Ammon's horn (tissue), 1 donor: ENCODE measurements around the gene MARCHF9.
"Not testable (repeated sequence)": the region's sequence is repeated elsewhere in the genome, so short reads cannot be mapped to it uniquely, and the experiment has no call there.

Experiments
- DNase-seq: peaks from one replicate; pipeline ENCODE4 v3.0.0-alpha.2; 2016; ENCODE audit warnings: low spot score

MARCHF9 gene

GRCh38 chr12:57771236-57771872 lies 16.5 kb downstream of the MARCHF9 start:
- DNase-seq = peak; percentile 83

GRCh38 chr12:57771873-57772428 lies 17.0 kb downstream of the MARCHF9 start, which contains the start of gene METTL1:
METTL1 (minus strand) TSS chr12:57772105; CDS start chr12:57772083, 22 bp downstream.
- DNase-seq = peak; percentile 98

GRCh38 chr12:57772429-57773322 lies 17.8 kb downstream of the MARCHF9 start, which contains the start of gene EEF1AKMT3:
EEF1AKMT3 (plus strand) TSS chr12:57772614; CDS start chr12:57772725, 111 bp downstream.
- DNase-seq = peak; percentile 55

GRCh38 chr12:57774634-57775033 lies 19.7 kb downstream of the MARCHF9 start:
- not testable (repeated sequence) for DNase-seq

GRCh38 chr12:57775044-57775443 lies 20.1 kb downstream of the MARCHF9 start:
- no peak for DNase-seq

GRCh38 chr12:57775563-57776246 lies 20.8 kb downstream of the MARCHF9 start:
- no peak for DNase-seq

GRCh38 chr12:57776247-57776587 lies 21.3 kb downstream of the MARCHF9 start:
- no peak for DNase-seq

GRCh38 chr12:57777367-57777766 lies 22.5 kb downstream of the MARCHF9 start:
- no peak for DNase-seq

- no peak for DNase-seq
Observed at GRCh38 chr12:57777911-57778310, 23.0 kb downstream of the MARCHF9 start.

GRCh38 chr12:57779736-57780135 lies 24.8 kb downstream of the MARCHF9 start:
- DNase-seq = no peak

- no peak for DNase-seq
Observed at GRCh38 chr12:57780284-57780897, 25.5 kb downstream of the MARCHF9 start.

GRCh38 chr12:57781244-57781643 lies 26.3 kb downstream of the MARCHF9 start:
- no peak for DNase-seq

- no peak for DNase-seq
Observed at GRCh38 chr12:57781801-57782200, 26.9 kb downstream of the MARCHF9 start.

GRCh38 chr12:57782243-57782607 lies 27.3 kb downstream of the MARCHF9 start:
- no peak for DNase-seq

- DNase-seq = peak; percentile 96
Observed at GRCh38 chr12:57782608-57783465, 27.9 kb downstream of the MARCHF9 start, which contains the start of gene TSFM. TSFM (plus strand) TSS chr12:57782787; CDS start chr12:57782802, 15 bp downstream.

- DNase-seq = no peak
Observed at GRCh38 chr12:57783466-57783801, 28.5 kb downstream of the MARCHF9 start.

GRCh38 chr12:57783861-57784260 lies 29.0 kb downstream of the MARCHF9 start:
- DNase-seq = no peak

GRCh38 chr12:57793920-57794319 lies 39.0 kb downstream of the MARCHF9 start:
- DNase-seq = no peak

- no peak for DNase-seq
Observed at GRCh38 chr12:57795354-57795753, 40.5 kb downstream of the MARCHF9 start.

GRCh38 chr12:57796996-57797395 lies 42.1 kb downstream of the MARCHF9 start:
- DNase-seq = no peak

- no peak for DNase-seq
Observed at GRCh38 chr12:57797933-57798332, 43.0 kb downstream of the MARCHF9 start.
